ENCODE measurements around the gene KANK2. TPM values are rescaled to one million over a fixed set of nuclear protein-coding genes. Genes with fewer than 3 reads are reported as not detected.

KANK2 gene
- total RNA-seq, 4 donors from 2014 or later, result 156 to 414 (median 327) TPM

- TF ChIP-seq CTCF (IDR thresholded peaks at IDR 0.05; ENCODE audit: low read depth), result no peak
Measured at GRCh38 chr19:11175920-11176319, 21.4 kb downstream of the KANK2 start.

- TF ChIP-seq CTCF (IDR thresholded peaks at IDR 0.05; ENCODE audit: low read depth), result no peak
Measured at GRCh38 chr19:11174336-11174735, 23.0 kb downstream of the KANK2 start.

GRCh38 chr19:11173516-11174155 lies 23.7 kb downstream of the KANK2 start:
- no peak for TF ChIP-seq CTCF (IDR thresholded peaks at IDR 0.05; ENCODE audit: low read depth)

GRCh38 chr19:11172576-11172975 lies 24.8 kb downstream of the KANK2 start:
- TF ChIP-seq CTCF (IDR thresholded peaks at IDR 0.05; ENCODE audit: low read depth), result no peak

- no peak for TF ChIP-seq CTCF (IDR thresholded peaks at IDR 0.05; ENCODE audit: low read depth)
Measured at GRCh38 chr19:11171144-11171543, 26.2 kb downstream of the KANK2 start.

- no peak for TF ChIP-seq CTCF (IDR thresholded peaks at IDR 0.05; ENCODE audit: low read depth)
Measured at GRCh38 chr19:11169896-11170678, 27.3 kb downstream of the KANK2 start.

- TF ChIP-seq CTCF (IDR thresholded peaks at IDR 0.05; ENCODE audit: low read depth), result no peak
Measured at GRCh38 chr19:11168568-11168967, 28.8 kb downstream of the KANK2 start.

Data from subcutaneous adipose tissue (tissue), 4 donors.